Measurements from ENCODE around the gene TSPAN16. TPM values are rescaled to one million over a fixed set of nuclear protein-coding genes. Genes with fewer than 3 reads are reported as not detected.
"Not testable (repeated sequence)": the region's sequence is repeated elsewhere in the genome, so short reads cannot be mapped to it uniquely, and the experiment has no call there.

The TSPAN16 gene
- total RNA-seq, 4 donors from 2014 or later, result not detected

- intact Hi-C loops (cut with DNase I; ENCODE audit: low total_unique reads) (loop anchor here (10.0 kb wide), 1 partner anchor 168 kb away; no protein-coding TSS in a partner anchor), in situ Hi-C loops (cut with MboI; ENCODE audit: low pct_ligation_motif_present in 1 of 4, low pct_unique_long_range_greater_than_20kb in 1 of 4, low sequenced_read_pairs in 3 of 4) (no loop called here)
- H3K27me3 ChIP-seq, result no peaks in the 10 kb centered on the region
- H3K4me3 ChIP-seq, result no peak overlapping the region
- H3K27ac ChIP-seq, result no peak overlapping the region
- H3K4me1 ChIP-seq, result no peaks in the 10 kb centered on the region
- DNase-seq, result no peak
- 72 to 100% methylated on average over 2 to 9 of the region's 9 CpGs for WGBS, 2 donors (ENCODE audit: low coverage in 1 of 2)
- TF ChIP-seq EP300 (IDR thresholded peaks at IDR 0.05; ENCODE audit: low read depth), result no peak
- TF ChIP-seq POLR2A (IDR thresholded peaks at IDR 0.05), result no peak
- TF ChIP-seq POLR2AphosphoS5 (IDR thresholded peaks at IDR 0.05), result no peak
- TF ChIP-seq CTCF (IDR thresholded peaks at IDR 0.05), result no peak
- no peaks in the 10 kb centered on the region for H3K36me3 ChIP-seq
- no peaks in the 10 kb centered on the region for H3K9me3 ChIP-seq
Measured at GRCh38 chr19:11306337-11306736, 10.4 kb downstream of the TSPAN16 start.

DNA sequence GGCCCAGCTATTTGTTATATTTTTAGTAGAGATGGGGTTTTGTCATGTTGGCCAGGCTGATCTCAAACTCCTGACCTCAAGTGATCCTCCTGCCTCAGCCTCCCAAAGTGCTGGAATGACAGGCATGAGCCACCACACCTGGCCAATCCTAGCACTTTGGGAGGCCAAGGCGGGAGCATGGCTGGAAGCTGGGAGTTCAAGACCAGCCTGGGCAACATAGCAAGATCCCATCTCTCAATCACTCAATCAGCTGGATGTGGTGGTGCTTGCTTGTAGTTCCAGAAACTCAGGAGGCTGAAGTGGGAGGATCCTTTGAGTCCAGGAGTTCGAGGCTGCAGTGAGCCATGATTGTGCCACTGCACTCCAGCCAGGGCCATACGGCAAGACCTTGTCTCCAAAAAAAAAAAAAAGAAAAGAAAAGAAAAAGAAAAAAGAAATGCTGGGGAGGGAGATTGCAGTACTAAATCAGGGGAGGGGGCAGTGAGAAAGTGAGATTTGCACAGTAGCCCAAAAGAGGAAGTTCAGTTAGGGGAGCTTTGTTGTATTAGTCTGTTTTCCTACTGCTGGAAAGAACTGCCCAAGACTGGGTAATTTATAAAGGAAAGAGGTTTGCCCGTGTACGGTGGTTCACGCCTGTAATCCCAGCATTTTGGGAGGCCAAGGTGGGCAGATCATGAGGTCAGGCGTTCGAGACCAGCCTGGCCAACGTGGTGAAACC, 24.5 kb downstream of the TSPAN16 start:
- 58 to 74% methylated on average over 5 to 9 of the region's 9 CpGs for WGBS, 2 donors (ENCODE audit: low coverage in 1 of 2)
- H3K4me3 ChIP-seq; in situ Hi-C loops (cut with MboI; ENCODE audit: low pct_ligation_motif_present in 1 of 4, low pct_unique_long_range_greater_than_20kb in 1 of 4, low sequenced_read_pairs in 3 of 4); DNase-seq; H3K36me3 ChIP-seq; H3K9me3 ChIP-seq; H3K27me3 ChIP-seq; intact Hi-C loops (cut with DNase I; ENCODE audit: low total_unique reads); H3K27ac ChIP-seq: not testable (repeated sequence)
- peaks cover 13 to 46% (median 20%) of the 10 kb centered on the region in 4 donors for H3K4me1 ChIP-seq

GRCh38 chr19:11321191-11322126, 25.5 kb downstream of the TSPAN16 start:
- Histone ChIP-seq H3K27ac (no peak overlapping the region), H3K27me3 (no peaks in the 10 kb centered on the region), H3K4me1 (peaks cover 13 to 46% (median 20%) of the 10 kb centered on the region in 4 donors), H3K9me3 (no peaks in the 10 kb centered on the region), H3K4me3 (no peak overlapping the region), H3K36me3 (no peaks in the 10 kb centered on the region)
- no peak for DNase-seq
- TF ChIP-seq EP300 (IDR thresholded peaks at IDR 0.05; ENCODE audit: low read depth) (no peak), POLR2A (IDR thresholded peaks at IDR 0.05) (no peak), POLR2AphosphoS5 (IDR thresholded peaks at IDR 0.05) (no peak), CTCF (IDR thresholded peaks at IDR 0.05) (no peak)
- in situ Hi-C loops (cut with MboI; ENCODE audit: low pct_ligation_motif_present in 1 of 4, low pct_unique_long_range_greater_than_20kb in 1 of 4, low sequenced_read_pairs in 3 of 4), result no loop called here
- intact Hi-C loops (cut with DNase I; ENCODE audit: low total_unique reads), result no loop called here
- WGBS, 2 donors (ENCODE audit: low coverage in 1 of 2), result 78 to 91% methylated on average over 6 to 14 of the region's 14 CpGs

GRCh38 chr19:11322269-11323024, 26.5 kb downstream of the TSPAN16 start:
- WGBS, 2 donors (ENCODE audit: low coverage in 1 of 2), result 45 to 49% methylated on average over 3 to 7 of the region's 7 CpGs
- intact Hi-C loops (cut with DNase I; ENCODE audit: low total_unique reads) (no loop called here), in situ Hi-C loops (cut with MboI; ENCODE audit: low pct_ligation_motif_present in 1 of 4, low pct_unique_long_range_greater_than_20kb in 1 of 4, low sequenced_read_pairs in 3 of 4) (no loop called here)
- TF ChIP-seq CTCF (IDR thresholded peaks at IDR 0.05) (no peak), POLR2AphosphoS5 (IDR thresholded peaks at IDR 0.05) (no peak), POLR2A (IDR thresholded peaks at IDR 0.05) (no peak), EP300 (IDR thresholded peaks at IDR 0.05; ENCODE audit: low read depth) (no peak)
- no peak for DNase-seq
- peaks cover 13 to 44% (median 20%) of the 10 kb centered on the region in 4 donors for H3K4me1 ChIP-seq
- H3K4me3 ChIP-seq, result no peak overlapping the region
- H3K27me3 ChIP-seq, result no peaks in the 10 kb centered on the region
- H3K27ac ChIP-seq, result peak overlapping the region in 1 of 4 donors; percentile 2
- H3K36me3 ChIP-seq, result peaks cover 0 to under 1% (median 0%) of the 10 kb centered on the region in 4 donors
- H3K9me3 ChIP-seq, result no peaks in the 10 kb centered on the region
